GM19239 (cell line): ENCODE measurements around the gene SETDB1.
A peak's percentile ranks its signal among the peaks of the same experiment; 100 is the strongest.

Experiments used
- DNase-seq: peaks from one replicate; pipeline ENCODE4 v3.0.0; 2011; ENCODE audit warnings: low spot score; ENCODE audit not compliant: insufficient read length
- FAIRE-seq: peaks from 2 replicates; lab custom pipeline; 2011; peaks lifted over from hg19 to GRCh38; lab: Jason Lieb, UNC

The SETDB1 gene

GRCh38 chr1:150973836-150974579, 47.8 kb downstream of the SETDB1 start:
- FAIRE-seq, result no peak
- DNase-seq, result peak; percentile 54

GRCh38 chr1:150974580-150975478, 48.7 kb downstream of the SETDB1 start, which contains the start of gene CERS2:
Gene CERS2 (minus strand): TSS chr1:150974835. CDS start chr1:150969090, 5,745 bp downstream.
- peak; percentile 88 for DNase-seq
- no peak for FAIRE-seq

GRCh38 chr1:150976401-150976821, 50.2 kb downstream of the SETDB1 start:
- no peak for DNase-seq
- FAIRE-seq, result no peak

- no peak for DNase-seq
- no peak for FAIRE-seq
These were observed 50.9 kb downstream of the SETDB1 start for GRCh38 chr1:150976879-150977694.

- FAIRE-seq, result peak; percentile 94
These were observed 53.2 kb downstream of the SETDB1 start for GRCh38 chr1:150979092-150980056.

GRCh38 chr1:150981177-150981804, 55.1 kb downstream of the SETDB1 start:
- DNase-seq, result no peak

More at GRCh38 chr1:150979092-150980056, 53.2 kb downstream of the SETDB1 start:
- DNase-seq, result peak; percentile 88

GRCh38 chr1:150981805-150982712, 55.9 kb downstream of the SETDB1 start, which contains the start of gene ANXA9:
Gene ANXA9 (plus strand): TSS chr1:150982292. CDS start chr1:150983106, 814 bp downstream.
- FAIRE-seq, result no peak
- DNase-seq, result no peak

More at GRCh38 chr1:150981177-150981804, 55.1 kb downstream of the SETDB1 start:
- FAIRE-seq, result no peak

- FAIRE-seq (no peak), DNase-seq (no peak)
These were observed 59.1 kb downstream of the SETDB1 start for GRCh38 chr1:150985179-150985825.

GRCh38 chr1:150987924-150988323, 61.8 kb downstream of the SETDB1 start:
- no peak for FAIRE-seq
- no peak for DNase-seq

- FAIRE-seq (no peak), DNase-seq (no peak)
These were observed 66.5 kb downstream of the SETDB1 start for GRCh38 chr1:150992626-150993025.

GRCh38 chr1:150994248-150994647, 68.1 kb downstream of the SETDB1 start:
- FAIRE-seq (no peak), DNase-seq (no peak)

GRCh38 chr1:150995460-150995859, 69.3 kb downstream of the SETDB1 start:
- DNase-seq (no peak), FAIRE-seq (no peak)

- DNase-seq (peak; percentile 38), FAIRE-seq (peak; percentile 58)
These were observed 69.7 kb downstream of the SETDB1 start for GRCh38 chr1:150995896-150996295.

- DNase-seq (no peak), FAIRE-seq (no peak)
These were observed 71.1 kb downstream of the SETDB1 start for GRCh38 chr1:150997126-150997872.

GRCh38 chr1:150997949-150998348, 71.8 kb downstream of the SETDB1 start:
- DNase-seq (no peak), FAIRE-seq (no peak)

GRCh38 chr1:150999051-150999674, 73.0 kb downstream of the SETDB1 start:
- FAIRE-seq (no peak), DNase-seq (no peak)
